Germinal center (tissue), 1 donor: ENCODE measurements around the gene TM9SF1.

Source experiments
- DNase-seq: peaks from one replicate; pipeline ENCODE4 v3.0.0; 2012; ENCODE audit warnings: mixed read lengths, low spot score

Gene TM9SF1

DNA sequence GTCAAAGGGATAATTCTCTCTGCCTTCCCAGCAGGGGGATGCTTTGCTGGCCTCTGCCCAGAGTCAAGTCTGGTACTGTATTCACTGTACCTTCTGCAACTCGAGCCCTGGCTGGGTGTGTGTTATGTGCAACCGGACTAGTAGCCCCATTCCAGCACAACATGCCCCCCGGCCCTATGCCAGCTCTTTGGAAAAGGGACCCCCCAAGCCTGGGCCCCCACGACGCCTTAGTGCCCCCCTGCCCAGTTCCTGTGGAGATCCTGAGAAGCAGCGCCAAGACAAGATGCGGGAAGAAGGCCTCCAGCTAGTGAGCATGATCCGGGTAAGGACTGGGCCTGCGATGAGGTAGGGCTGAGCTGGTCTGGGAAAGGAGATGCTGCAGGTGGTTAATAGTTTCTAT lies 44.7 kb downstream of the TM9SF1 start:
- no peak for DNase-seq

DNA sequence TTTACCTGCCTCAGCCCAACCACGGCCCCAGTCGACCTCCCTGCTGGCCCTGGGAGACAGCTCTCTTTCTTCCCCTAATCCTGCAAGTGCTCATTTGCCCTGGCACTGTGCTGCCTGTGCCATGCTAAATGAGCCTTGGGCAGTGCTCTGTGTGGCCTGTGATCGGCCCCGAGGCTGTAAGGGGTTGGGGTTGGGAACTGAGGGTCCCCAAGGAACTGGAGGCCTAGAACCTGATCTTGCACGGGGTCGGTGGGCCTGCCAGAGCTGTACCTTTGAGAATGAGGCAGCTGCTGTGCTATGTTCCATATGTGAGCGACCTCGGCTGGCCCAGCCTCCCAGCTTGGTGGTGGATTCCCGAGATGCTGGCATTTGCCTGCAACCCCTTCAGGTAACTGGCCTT lies 45.2 kb downstream of the TM9SF1 start:
- no peak for DNase-seq

DNA sequence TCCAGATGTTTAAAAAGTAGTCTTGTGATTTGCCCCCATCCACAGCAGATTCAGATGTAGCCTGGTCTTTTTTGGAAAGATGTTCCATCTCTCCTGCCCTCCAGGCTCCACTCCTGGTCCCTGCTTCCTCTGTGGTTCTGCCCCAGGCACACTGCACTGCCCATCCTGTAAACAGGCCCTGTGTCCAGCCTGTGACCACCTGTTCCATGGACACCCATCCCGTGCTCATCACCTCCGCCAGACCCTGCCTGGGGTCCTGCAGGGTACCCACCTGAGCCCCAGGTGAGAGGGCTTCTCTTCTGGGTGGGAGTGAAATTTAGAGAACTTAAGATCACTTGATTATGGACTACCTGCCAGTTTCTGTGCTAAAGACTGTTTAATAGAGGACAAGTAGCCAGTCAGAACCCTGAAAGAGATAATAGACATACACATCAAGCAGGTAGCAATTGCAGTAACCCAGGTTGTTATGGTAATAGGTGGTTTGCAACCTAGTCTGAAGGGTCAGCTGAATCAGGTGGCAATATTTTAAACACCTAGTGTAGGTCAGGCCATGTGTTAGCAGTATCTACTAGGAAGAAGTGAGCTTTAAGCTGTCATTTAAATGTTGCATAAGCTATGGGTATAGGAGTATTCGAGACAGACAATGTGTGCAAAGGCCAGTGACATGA lies 45.8 kb downstream of the TM9SF1 start:
- DNase-seq: no peak

DNA sequence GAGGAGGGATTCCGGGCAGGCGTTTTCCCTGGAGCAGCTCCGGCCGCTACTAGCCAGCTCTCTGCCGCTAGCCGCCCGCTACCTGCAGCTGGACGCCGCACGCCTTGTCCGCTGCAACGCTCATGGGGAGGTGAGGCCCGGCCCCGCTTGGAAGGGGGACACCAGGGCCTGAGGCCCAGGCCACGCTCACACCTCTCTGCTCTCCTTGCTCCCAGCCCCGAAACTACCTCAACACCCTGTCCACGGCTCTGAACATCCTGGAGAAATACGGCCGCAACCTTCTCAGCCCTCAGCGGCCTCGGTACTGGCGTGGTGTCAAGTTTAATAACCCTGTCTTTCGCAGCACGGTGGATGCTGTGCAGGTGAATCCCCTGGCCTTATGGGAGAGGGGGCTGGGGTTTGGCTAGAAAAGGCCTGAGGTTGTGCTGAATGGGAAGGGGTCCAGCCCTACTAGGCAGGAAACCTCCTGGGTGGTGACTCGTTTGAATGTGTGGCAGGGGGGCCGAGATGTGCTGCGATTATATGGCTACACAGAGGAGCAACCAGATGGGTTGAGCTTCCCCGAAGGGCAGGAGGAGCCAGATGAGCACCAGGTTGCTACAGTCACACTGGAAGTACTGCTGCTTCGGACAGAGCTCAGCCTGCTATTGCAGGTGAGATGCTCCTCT lies 47.3 kb downstream of the TM9SF1 start:
- DNase-seq: no peak

GRCh38 chr14:24146978-24147760 lies 48.1 kb downstream of the TM9SF1 start, which contains the start of gene RNF31:
Gene RNF31 (plus strand): TSS chr14:24147498. CDS start chr14:24147699, 201 bp downstream.
- DNase-seq: peak; percentile 97

GRCh38 chr14:24146453-24146977 lies 48.7 kb downstream of the TM9SF1 start, which contains the start of gene PSME2:
Gene PSME2 (minus strand): TSS chr14:24146610. CDS start chr14:24146581, 29 bp downstream.
- DNase-seq: peak; percentile 92

GRCh38 chr14:24145690-24146452 lies 49.4 kb downstream of the TM9SF1 start:
- no peak for DNase-seq

DNA sequence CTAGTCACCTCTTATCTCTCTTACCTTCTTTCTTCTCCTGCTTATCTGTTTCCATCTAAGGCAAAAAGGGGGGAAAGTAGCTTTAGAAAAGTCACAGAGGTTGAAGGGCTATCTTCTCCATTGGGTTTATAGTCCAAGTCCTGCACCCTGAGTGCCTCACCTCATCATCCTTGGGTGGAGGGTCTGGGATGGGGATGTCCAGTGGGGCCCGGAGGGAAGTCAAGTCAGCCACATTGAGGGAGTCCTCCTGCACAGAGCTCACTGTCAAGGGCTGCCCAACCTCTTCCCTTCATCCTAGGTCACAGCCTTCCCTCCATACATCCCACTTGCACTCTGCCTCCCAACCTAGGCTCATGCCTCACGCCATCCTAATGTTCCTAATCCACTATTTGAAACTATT lies 50.0 kb downstream of the TM9SF1 start:
- no peak for DNase-seq

DNA sequence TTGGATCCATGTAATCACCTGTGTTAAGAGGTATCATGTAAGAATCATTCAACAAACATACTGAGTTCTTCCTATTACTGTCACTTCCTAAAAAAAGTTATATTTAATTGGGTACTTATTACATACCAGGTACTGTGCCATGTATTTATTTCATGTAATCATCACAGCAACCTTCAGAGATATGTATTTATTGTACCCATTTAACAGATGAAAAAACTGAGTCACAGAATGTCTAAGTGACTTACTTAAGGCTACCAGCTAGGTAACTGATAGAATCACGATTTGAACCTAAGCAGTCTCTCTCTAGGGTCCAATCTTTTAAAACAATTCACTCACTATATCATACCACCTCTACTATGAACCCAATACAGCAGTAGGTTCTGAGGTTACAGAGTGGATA lies 50.8 kb downstream of the TM9SF1 start:
- no peak for DNase-seq

- DNase-seq: no peak
These were observed 51.7 kb downstream of the TM9SF1 start for GRCh38 chr14:24143511-24143910.

- peak; percentile 98 for DNase-seq
These were observed 54.0 kb downstream of the TM9SF1 start, which contains the start of gene EMC9 for GRCh38 chr14:24141097-24141880. Gene EMC9 (minus strand): TSS chr14:24141591. CDS start chr14:24141304, 287 bp downstream.

- no peak for DNase-seq
These were observed 55.8 kb downstream of the TM9SF1 start for GRCh38 chr14:24139272-24139934.
